IMR-90 (cell line): ENCODE data around the gene TOMM40L. TPM values are rescaled to one million over a fixed set of nuclear protein-coding genes. Genes with fewer than 3 reads are reported as not detected.

ENCODE experiments used
- ATAC-seq: fragments of 200-7000 bp; cut with Tn5 transposase; 2 replicates; pipeline ENCODE4 v1.9.1; 2020; ENCODE audit warnings: low read depth, mild to moderate bottlenecking, moderate library complexity
- BruUV-seq: library from RNA; stranded (reverse); fragments of 400-500 nt; replicated peaks from 2 replicates; lab custom pipeline; 2021; lab: Mats Ljungman, UMichigan
- CTCF ChIA-PET: fragments of 300-600 bp; formaldehyde crosslinking; extraction: SDS; loops from one replicate; lab custom pipeline; 2021; ENCODE audit warnings: antibody characterized with exemption; lab: Yijun Ruan, JAX
- POLR2A ChIA-PET: fragments of 300-600 bp; sonication (Branson Sonifier 250); formaldehyde crosslinking; loops from one replicate; lab custom pipeline; 2022; ENCODE audit warnings: antibody characterized with exemption; ENCODE audit not compliant: unreplicated experiment; lab: Charles Lee
- DNase-seq: peaks from one replicate; pipeline ENCODE4 v3.0.0; 2013
- H2AFZ ChIP-seq: replicated peaks from 2 replicates; pipeline ENCODE3; 2013; ENCODE audit warnings: low read length, mild to moderate bottlenecking; ENCODE audit not compliant: poor library complexity
- H2AK5ac ChIP-seq: 2 replicates; pipeline ENCODE4 v1.6.1; 2013; ENCODE audit warnings: low read depth, low read length, inconsistent platforms
- H2AK9ac ChIP-seq: replicated peaks from 2 replicates; pipeline ENCODE3; 2013; ENCODE audit warnings: mild to moderate bottlenecking, low read depth, low read length, moderate library complexity; ENCODE audit not compliant: poor library complexity
- H2BK120ac ChIP-seq: 2 replicates; pipeline ENCODE4 v1.6.1; 2013; ENCODE audit warnings: low read depth, low read length, inconsistent platforms
- H2BK15ac ChIP-seq: 3 replicates; pipeline ENCODE4 v1.6.1; 2013; ENCODE audit warnings: low read depth, low read length, inconsistent platforms
- H2BK20ac ChIP-seq: 2 replicates; pipeline ENCODE4 v1.6.1; 2013; ENCODE audit warnings: low read depth, mild to moderate bottlenecking, inconsistent platforms, low read length, moderate library complexity
- H2BK5ac ChIP-seq: 2 replicates; pipeline ENCODE4 v1.6.1; 2013; ENCODE audit warnings: mild to moderate bottlenecking, low read depth, low read length, inconsistent platforms; ENCODE audit not compliant: poor library complexity, severe bottlenecking
- H3K14ac ChIP-seq: replicated peaks from 2 replicates; pipeline ENCODE4 v1.6.1; 2013; ENCODE audit warnings: low read depth, low read length, inconsistent platforms
- H3K18ac ChIP-seq: 2 replicates; pipeline ENCODE4 v1.6.1; 2013; ENCODE audit warnings: low read depth, low read length, control low read depth
- H3K23ac ChIP-seq: 2 replicates; pipeline ENCODE4 v1.6.1; 2013; ENCODE audit warnings: low read depth, low read length, inconsistent platforms
- H3K27ac ChIP-seq: 2 replicates; pipeline ENCODE4 v1.5.1; 2013; ENCODE audit warnings: mild to moderate bottlenecking, control low read depth, low read length; ENCODE audit not compliant: insufficient read depth
- H3K27me3 ChIP-seq: 2 replicates; pipeline ENCODE4 v1.6.1; 2013; ENCODE audit warnings: low read length; ENCODE audit not compliant: control insufficient read depth, insufficient read depth
- H3K36me3 ChIP-seq: 2 replicates; pipeline ENCODE4 v1.6.1; 2013; ENCODE audit warnings: low read length, mixed read lengths; ENCODE audit not compliant: control insufficient read depth, insufficient read depth
- H3K4ac ChIP-seq: 2 replicates; pipeline ENCODE4 v1.6.1; 2013; ENCODE audit warnings: low read depth, low read length, inconsistent platforms
- H3K4me1 ChIP-seq: 2 replicates; pipeline ENCODE4 v1.6.1; 2013; ENCODE audit warnings: low read length, mixed read lengths; ENCODE audit not compliant: control insufficient read depth, insufficient read depth
- H3K4me2 ChIP-seq: 2 replicates; pipeline ENCODE4 v1.6.1; 2013; ENCODE audit warnings: low read depth, mild to moderate bottlenecking, control low read depth, low read length, moderate library complexity
- H3K4me3 ChIP-seq: 2 replicates; pipeline ENCODE4 v1.5.1; 2013; ENCODE audit warnings: low read depth, mild to moderate bottlenecking, control low read depth, low read length, moderate library complexity; ENCODE audit not compliant: insufficient read depth
- H3K56ac ChIP-seq: 2 replicates; pipeline ENCODE4 v1.6.1; 2013; ENCODE audit warnings: low read length, inconsistent platforms; ENCODE audit not compliant: insufficient read depth; ENCODE audit errors: extremely low read depth
- H3K79me1 ChIP-seq, 2 experiments: 2 replicates each; pipeline ENCODE4 v1.6.1; 2013; ENCODE audit warnings: low read length in 2 of 2, inconsistent platforms in 1 of 2, low read depth in 1 of 2
- H3K9ac ChIP-seq: 2 replicates; pipeline ENCODE4 v1.6.1; 2013; ENCODE audit warnings: low read depth, low read length, control low read depth
- H3K9me1 ChIP-seq: 2 replicates; pipeline ENCODE4 v1.6.1; 2013; ENCODE audit warnings: low read length, inconsistent platforms; ENCODE audit not compliant: insufficient read depth
- H3K9me3 ChIP-seq: 2 replicates; pipeline ENCODE4 v1.6.1; 2013; ENCODE audit warnings: low read length; ENCODE audit not compliant: control insufficient read depth, insufficient read depth
- H4K20me1 ChIP-seq: 2 replicates; pipeline ENCODE4 v1.6.1; 2013; ENCODE audit warnings: low read length, inconsistent platforms; ENCODE audit not compliant: insufficient read depth
- H4K5ac ChIP-seq: 2 replicates; pipeline ENCODE4 v1.6.1; 2013; ENCODE audit warnings: mild to moderate bottlenecking, low read depth, low read length, control low read depth
- H4K8ac ChIP-seq, 2 experiments: 2 replicates each; pipeline ENCODE4 v1.6.1; 2013; ENCODE audit warnings: low read depth in 2 of 2, low read length in 2 of 2, control low read depth in 1 of 2, inconsistent platforms in 1 of 2
- H4K91ac ChIP-seq: 2 replicates; pipeline ENCODE4 v1.6.1; 2013; ENCODE audit warnings: low read depth, low read length, inconsistent platforms; ENCODE audit not compliant: insufficient read depth
- BHLHE40 ChIP-seq: fragments of 150-350 bp; IDR thresholded peaks from 2 replicates; pipeline ENCODE4 v1.6.1; 2016; ENCODE audit warnings: mild to moderate bottlenecking, low read depth, low read length
- CEBPB ChIP-seq: IDR thresholded peaks from 2 replicates; pipeline ENCODE4 v1.6.1; 2012; ENCODE audit warnings: low read depth, low read length, improper control_type of control experiment
- CHD1 ChIP-seq: IDR thresholded peaks from 2 replicates; pipeline ENCODE4 v1.6.1; 2012; ENCODE audit warnings: low read depth, low read length, improper control_type of control experiment
- CTCF ChIP-seq: conservative IDR thresholded peaks from 2 replicates; pipeline ENCODE4 v1.5.1; 2012; ENCODE audit warnings: mild to moderate bottlenecking, low read depth, low read length, improper control_type of control experiment
- ELK1 ChIP-seq: fragments of 150-350 bp; IDR thresholded peaks from 2 replicates; pipeline ENCODE4 v1.6.1; 2016; ENCODE audit warnings: low read depth, mild to moderate bottlenecking, low read length, moderate library complexity, borderline replicate concordance
- FOS ChIP-seq: fragments of 150-350 bp; IDR thresholded peaks from 2 replicates; pipeline ENCODE4 v1.6.1; 2016; ENCODE audit warnings: low read depth, low read length
- MAFK ChIP-seq: IDR thresholded peaks from 2 replicates; pipeline ENCODE4 v1.6.1; 2012; ENCODE audit warnings: low read depth, low read length, improper control_type of control experiment
- MXI1 ChIP-seq: IDR thresholded peaks from 2 replicates; pipeline ENCODE4 v1.6.1; 2012; ENCODE audit warnings: low read depth, mild to moderate bottlenecking, low read length, moderate library complexity, borderline replicate concordance
- NFE2L2 ChIP-seq: fragments of 150-350 bp; IDR thresholded peaks from 2 replicates; pipeline ENCODE4 v1.6.1; 2016; ENCODE audit warnings: low read depth, mild to moderate bottlenecking, low read length
- POLR2A ChIP-seq: IDR thresholded peaks from 2 replicates; pipeline ENCODE4 v1.6.1; 2012; ENCODE audit warnings: mild to moderate bottlenecking, low read depth, low read length
- RAD21 ChIP-seq: IDR thresholded peaks from 2 replicates; pipeline ENCODE4 v1.6.1; 2012; ENCODE audit warnings: low read length, improper control_type of control experiment
- RCOR1 ChIP-seq: IDR thresholded peaks from 2 replicates; pipeline ENCODE4 v1.6.1; 2012; ENCODE audit warnings: mild to moderate bottlenecking, low read length, improper control_type of control experiment; ENCODE audit not compliant: insufficient replicate concordance
- SMC3 ChIP-seq: fragments of 150-350 bp; IDR thresholded peaks from 2 replicates; pipeline ENCODE4 v1.6.1; 2016; ENCODE audit warnings: low read depth, mild to moderate bottlenecking, antibody characterized with exemption, low read length, moderate library complexity
- USF2 ChIP-seq: fragments of 150-350 bp; IDR thresholded peaks from 2 replicates; pipeline ENCODE4 v1.6.1; 2017; ENCODE audit warnings: mild to moderate bottlenecking, antibody characterized with exemption, low read length, low read depth
- WGBS, 2 experiments: methylation state at CpG; one replicate each; pipeline versions ENCODE4 v1.1.5 to v1.1.7; 2013; ENCODE audit warnings: missing lambda C conversion rate in 2 of 2; ENCODE audit not compliant: insufficient read length in 1 of 2; ENCODE audit errors: extremely low coverage in 2 of 2; 5-methylcytosine and 5-hydroxymethylcytosine counted together
- dilution Hi-C: fragments of 300-500 bp; cut with HindIII; formaldehyde crosslinking; loops from one replicate; pipeline ENCODE4 v1.14.3; 2018; ENCODE audit warnings: low sequenced_read_pairs; ENCODE audit not compliant: unreplicated experiment
- in situ Hi-C: fragments of 300-500 bp; cut with MboI; formaldehyde crosslinking; loops from 3 replicates; pipeline ENCODE4 v1.14.3; 2019; ENCODE audit warnings: low sequenced_read_pairs, inconsistent platforms, mixed read lengths
- intact Hi-C: fragments of 100-400 bp; cut with micrococcal nuclease; formaldehyde crosslinking; loops from 2 replicates; pipeline ENCODE4 v1.10.0; 2022
- polyA plus RNA-seq, 3 experiments: library from polyadenylated mRNA; depleted of rRNA; stranded (reverse); fragments of >200 nt; gene quantifications; 2 replicates each; pipeline ENCODE4 v1.2.3, GENCODE V29; 2012; ENCODE audit warnings: low replicate concordance in 1 of 3
- total RNA-seq: library from RNA; depleted of rRNA; stranded (reverse); fragments of >200 nt; gene quantifications from 2 replicates; pipeline ENCODE4 v1.2.3, GENCODE V29; 2012

The TOMM40L gene
- total and polyA plus RNA-seq, 2 of the 4 experiments (the other 2 are of a cell fraction) = 7.7 to 12.5 TPM

- dilution Hi-C loops = no loop called here
These were observed 7.2 kb downstream of the TOMM40L start for GRCh38 chr1:161233102-161233501.

More at GRCh38 chr1:161233102-161233501, 7.2 kb downstream of the TOMM40L start:
- Histone ChIP-seq H3K36me3 (peaks cover 19% of the 10 kb centered on the region), H3K79me1 (no peaks in the 10 kb centered on the region), H4K5ac (no peak overlapping the region), H3K9ac (no peak overlapping the region), H3K23ac (no peak overlapping the region), H3K18ac (no peak overlapping the region), H3K9me3 (no peaks in the 10 kb centered on the region), H3K27ac (no peak overlapping the region), H2BK120ac (no peak overlapping the region), H3K14ac (no peak overlapping the region), H3K27me3 (no peaks in the 10 kb centered on the region), H2BK5ac (no peak overlapping the region), H3K56ac (no peak overlapping the region), H3K4ac (no peak overlapping the region), H4K8ac (no peak overlapping the region), H4K91ac (no peak overlapping the region), H4K20me1 (no peaks in the 10 kb centered on the region), H3K9me1 (0 out of 2 replicates have a peak, but pooled peaks cover 5% of the 10 kb centered on the region), H3K4me1 (no peaks in the 10 kb centered on the region), H3K4me2 (no peak overlapping the region), H2BK20ac (no peak overlapping the region), H2AK5ac (no peak overlapping the region), H3K4me3 (no peak overlapping the region), H2AK9ac (peak overlapping the region; percentile 73), H2AFZ (no peak overlapping the region), H2BK15ac (no peak overlapping the region)
- TF ChIP-seq CEBPB (no peak), USF2 (no peak), BHLHE40 (no peak), SMC3 (no peak), POLR2A (no peak), MXI1 (no peak), CTCF (no peak), ELK1 (no peak), MAFK (no peak), RAD21 (no peak), CHD1 (no peak), RCOR1 (no peak), NFE2L2 (no peak), FOS (no peak)
- ChIA-PET CTCF (interaction anchor here (1.2 kb wide), 1 partner anchor 149 kb away, joined by 3 read pairs; no protein-coding TSS in a partner anchor), POLR2A (no interaction called here)
- in situ Hi-C loops = no loop called here
- ATAC-seq = no peak
- 90% methylated on average over 8 of the region's 9 CpGs; no CpG with 5 or more reads in 1 of the 2 experiments for WGBS, 2 experiments
- no peak for DNase-seq
- intact Hi-C loops = no loop called here
- BruUV-seq = no TSS peak
